HG02852 (cell line): ENCODE measurements around the gene PARM1.

Experiments used
- ATAC-seq: cut with Tn5 transposase; IDR thresholded peaks from one replicate; pipeline ENCODE4 v1.9.1; 2021; ENCODE audit warnings: mild to moderate bottlenecking, moderate library complexity; ENCODE audit not compliant: unreplicated experiment

PARM1 gene

GRCh38 chr4:75065909-75066308 is 133.0 kb downstream of the PARM1 start:
- ATAC-seq = no peak

- peak; percentile 80 for ATAC-seq
These were observed 136.7 kb downstream of the PARM1 start for GRCh38 chr4:75069493-75070074.

GRCh38 chr4:75071317-75071716 is 138.4 kb downstream of the PARM1 start:
- ATAC-seq = no peak

- ATAC-seq = no peak
These were observed 148.0 kb downstream of the PARM1 start for GRCh38 chr4:75080888-75081287.

GRCh38 chr4:75081561-75081960 is 148.6 kb downstream of the PARM1 start:
- ATAC-seq = no peak

- no peak for ATAC-seq
These were observed 154.5 kb downstream of the PARM1 start for GRCh38 chr4:75087416-75087815.

- ATAC-seq = peak; percentile 84
These were observed 154.9 kb downstream of the PARM1 start for GRCh38 chr4:75087865-75088264.

- ATAC-seq = no peak
These were observed 156.3 kb downstream of the PARM1 start for GRCh38 chr4:75089206-75089605.

- peak; percentile 87 for ATAC-seq
These were observed 166.4 kb downstream of the PARM1 start for GRCh38 chr4:75099321-75099720.
